Breast epithelium (tissue), 3 donors: ENCODE data around the gene HTR7.

ENCODE experiments used
- CTCF ChIP-seq, 3 donors: fragments of 450-650 bp; IDR thresholded peaks; one replicate each; pipeline ENCODE4 v1.5.1; 2016 to 2017; ENCODE audit warnings: antibody characterized with exemption in 3 of 3, mild to moderate bottlenecking in 3 of 3, moderate library complexity in 3 of 3
- POLR2A ChIP-seq: fragments of 450-650 bp; IDR thresholded peaks from one replicate; pipeline ENCODE4 v1.6.1; 2016; ENCODE audit warnings: antibody characterized with exemption, mild to moderate bottlenecking, moderate library complexity
- POLR2AphosphoS5 ChIP-seq, 3 donors: sonication (generic); formaldehyde crosslinking; IDR thresholded peaks; one replicate each; pipeline ENCODE4 v1.6.1; 2017; ENCODE audit warnings: antibody characterized with exemption in 3 of 3

GRCh38 chr10:90785782-90786181, 72.1 kb downstream of the HTR7 start:
- no peak for TF ChIP-seq CTCF (IDR thresholded peaks at IDR 0.05)
- TF ChIP-seq POLR2A: no peak
- TF ChIP-seq POLR2AphosphoS5 (IDR thresholded peaks at IDR 0.05): no peak
